NCI-H2196 (cell line): Measurements from ENCODE around the gene CASQ2.

Experiments used
- DNase-seq: peaks from one replicate; lab custom pipeline; 2025; ENCODE audit not compliant: unreplicated experiment; lab: John Stamatoyannopoulos, UW

Gene CASQ2

DNA sequence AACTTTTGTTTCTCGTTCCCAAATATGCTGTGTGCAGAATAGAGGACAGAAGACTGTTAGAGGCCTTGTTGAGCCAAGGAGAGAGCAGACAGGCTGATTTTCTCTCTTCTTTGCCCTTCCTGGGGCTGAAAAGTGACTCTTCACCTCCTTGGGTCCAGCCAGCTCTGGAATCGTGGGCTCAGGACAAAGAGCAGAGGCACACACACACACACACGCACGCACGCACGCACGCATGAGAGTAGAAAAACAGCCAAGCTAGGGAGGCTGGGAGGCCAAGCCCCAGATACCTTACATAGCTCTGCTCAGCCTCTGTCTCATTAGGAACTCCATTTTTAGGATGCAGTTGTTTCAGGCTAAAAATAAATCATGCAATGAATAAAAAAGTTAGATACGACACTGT lies at the start of gene CASQ2:
Gene CASQ2 (minus strand): TSS at position 166 of the 400 bp plus-strand sequence. CDS start 173 bp downstream, outside the sequence.
- DNase-seq = no peak

DNA sequence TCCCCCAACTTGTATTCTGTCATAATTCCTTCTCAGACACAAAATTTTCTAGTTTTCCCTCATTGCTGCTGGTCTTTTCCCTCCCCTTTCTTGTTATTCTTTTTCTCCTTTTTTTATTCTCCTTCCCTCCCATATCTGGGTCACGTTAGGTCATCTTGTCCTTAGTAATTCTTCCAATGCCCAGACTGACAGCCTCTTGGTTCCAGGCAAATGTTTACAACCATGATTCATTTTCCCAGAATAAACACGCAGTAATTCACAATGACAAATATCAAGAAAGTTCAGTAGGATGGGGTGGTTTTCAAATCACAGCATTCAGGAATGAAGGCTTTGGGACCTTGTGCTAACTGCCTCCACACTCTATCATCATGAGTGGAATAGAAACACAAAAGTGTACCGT lies 47.2 kb upstream of the CASQ2 start:
- DNase-seq = no peak

DNA sequence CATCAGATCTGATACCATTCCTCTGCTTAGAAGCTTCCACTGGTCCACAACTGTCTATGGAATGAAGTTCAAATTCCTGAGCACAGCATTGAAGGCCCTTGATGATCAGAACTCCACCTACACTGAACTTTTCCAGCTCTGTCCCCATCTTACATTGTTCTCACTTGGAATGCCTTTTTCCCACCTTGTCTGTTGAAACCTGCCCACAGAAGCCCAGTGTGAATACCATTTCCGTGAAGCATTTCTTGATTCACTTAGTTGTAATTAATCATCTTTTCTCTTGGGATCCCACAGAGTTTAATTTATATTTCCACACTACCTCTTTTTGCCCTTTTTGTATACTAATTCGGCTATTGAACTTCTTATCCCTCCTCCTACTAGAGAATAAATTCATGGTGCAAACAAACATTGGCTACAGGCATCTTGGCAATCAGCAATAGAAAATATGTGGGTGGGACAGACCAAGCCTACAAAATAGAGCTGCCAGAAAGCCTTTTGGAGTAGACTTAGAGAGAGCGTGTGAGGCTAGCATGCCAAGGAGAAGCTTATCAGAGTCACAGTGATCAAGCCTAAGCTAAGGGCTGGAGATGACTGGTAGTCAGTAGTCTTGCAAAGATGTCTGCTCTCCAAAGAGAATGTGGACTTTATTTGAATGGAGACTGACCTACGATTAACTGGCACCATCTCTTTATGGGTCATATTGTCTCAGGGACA lies 46.3 kb upstream of the CASQ2 start:
- DNase-seq = no peak

DNA sequence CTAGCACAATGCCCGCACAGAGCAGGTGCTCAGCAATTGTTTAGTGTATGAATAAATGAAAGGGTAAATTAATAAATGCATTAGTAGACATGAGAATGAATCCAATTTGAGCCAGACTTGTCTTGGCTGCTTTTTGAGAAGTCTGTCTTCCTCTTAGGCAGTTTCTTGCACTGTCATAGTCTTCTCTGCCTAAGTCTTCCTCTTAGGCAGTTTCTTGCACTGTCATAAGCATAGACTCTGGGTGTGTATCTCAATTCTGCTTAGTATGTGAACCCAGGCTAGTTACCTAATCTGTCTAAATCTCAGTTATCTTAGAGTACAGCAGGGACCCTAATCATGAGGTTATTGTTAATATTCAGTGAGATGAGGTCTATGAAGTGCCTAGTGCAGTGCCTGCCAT lies 45.2 kb upstream of the CASQ2 start:
- no peak for DNase-seq

DNA sequence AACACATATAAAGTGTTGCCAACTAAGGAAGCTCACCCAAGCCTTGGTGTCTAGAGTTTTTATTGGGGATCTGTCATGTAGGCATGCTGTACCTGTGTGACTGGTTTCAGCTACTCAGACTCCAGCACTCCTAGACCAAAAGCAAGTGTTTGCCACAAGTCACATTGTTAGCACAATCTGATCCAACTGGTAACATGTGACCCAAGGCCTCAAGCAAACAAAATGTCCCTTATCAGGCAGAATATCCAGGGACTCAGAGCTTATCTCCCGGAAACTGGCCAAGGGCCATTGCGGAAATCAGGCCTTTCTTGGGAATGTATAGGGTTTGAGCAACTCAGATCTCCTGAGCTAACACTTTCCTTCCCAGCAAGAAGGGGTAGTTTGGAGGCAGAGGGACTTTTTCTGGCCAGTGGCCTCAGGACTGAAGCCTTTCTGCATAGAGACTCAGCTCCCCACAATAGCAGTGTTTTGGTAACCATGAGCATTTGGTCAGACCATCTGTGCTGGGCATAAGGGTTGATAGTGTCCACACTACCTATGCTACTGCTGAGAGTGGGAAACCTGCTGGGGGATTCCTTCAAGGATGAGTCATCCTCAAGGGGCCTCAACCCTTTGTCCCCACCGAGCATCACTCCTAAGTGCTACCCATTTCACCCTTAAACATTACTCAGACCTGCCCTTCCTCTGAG lies 42.8 kb upstream of the CASQ2 start:
- DNase-seq = no peak

DNA sequence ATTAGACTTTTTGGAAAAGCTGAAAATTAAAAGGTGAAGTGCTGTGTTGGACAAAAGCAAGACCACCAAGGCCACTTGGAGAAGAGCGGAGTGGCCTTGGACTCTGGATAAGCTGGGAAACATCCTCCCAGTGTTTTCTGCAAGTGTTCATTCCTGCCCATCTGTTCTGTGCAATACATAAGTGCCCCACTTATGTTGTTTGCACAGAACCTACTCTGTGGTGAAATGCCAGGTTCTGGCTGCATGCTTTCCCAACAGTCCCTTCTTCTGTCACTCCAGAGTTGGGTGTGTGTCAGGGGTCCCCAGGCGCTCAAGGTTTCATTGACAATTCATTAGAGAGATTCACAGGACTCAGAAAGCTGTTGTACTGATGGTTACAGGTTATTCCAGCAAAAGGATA lies 42.1 kb upstream of the CASQ2 start:
- no peak for DNase-seq

DNA sequence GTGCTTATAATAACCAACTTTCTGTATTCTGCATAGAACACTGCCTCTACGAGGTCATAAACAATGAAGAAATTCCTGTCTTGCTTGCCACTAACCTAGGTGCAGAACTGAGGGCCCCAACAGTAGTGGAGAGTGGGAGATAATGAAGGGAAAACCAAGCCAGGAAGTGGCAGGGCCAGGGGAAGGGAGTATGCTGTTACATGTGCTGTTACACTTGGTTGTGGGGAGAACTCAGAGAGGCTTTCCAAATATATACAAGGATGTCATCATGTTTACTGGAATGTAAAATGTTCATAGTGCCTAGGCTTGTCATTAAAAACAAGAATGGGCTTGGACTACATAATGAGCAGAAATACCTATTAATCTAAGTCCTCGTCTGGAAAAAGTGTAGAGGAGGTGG lies 41.3 kb upstream of the CASQ2 start:
- DNase-seq = no peak

DNA sequence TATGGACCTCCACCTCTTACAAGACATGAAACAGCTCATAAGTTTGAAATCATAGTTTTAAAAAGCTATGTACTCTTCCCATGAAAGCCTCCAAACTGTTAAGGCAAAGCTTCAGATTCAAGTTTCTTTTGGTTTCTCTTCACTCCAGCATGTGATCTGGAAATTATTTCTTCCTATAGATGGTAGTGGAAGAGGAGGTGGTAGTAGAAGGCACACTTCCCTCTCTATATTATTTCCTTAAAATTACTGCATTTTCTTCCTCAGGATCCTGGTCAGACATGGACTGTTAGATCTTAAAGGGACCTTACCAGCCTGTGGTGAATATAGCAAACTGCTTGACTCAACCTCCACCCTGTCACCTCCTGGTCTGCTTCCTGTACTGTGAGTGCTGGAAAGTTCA lies 40.6 kb upstream of the CASQ2 start:
- DNase-seq = no peak

DNA sequence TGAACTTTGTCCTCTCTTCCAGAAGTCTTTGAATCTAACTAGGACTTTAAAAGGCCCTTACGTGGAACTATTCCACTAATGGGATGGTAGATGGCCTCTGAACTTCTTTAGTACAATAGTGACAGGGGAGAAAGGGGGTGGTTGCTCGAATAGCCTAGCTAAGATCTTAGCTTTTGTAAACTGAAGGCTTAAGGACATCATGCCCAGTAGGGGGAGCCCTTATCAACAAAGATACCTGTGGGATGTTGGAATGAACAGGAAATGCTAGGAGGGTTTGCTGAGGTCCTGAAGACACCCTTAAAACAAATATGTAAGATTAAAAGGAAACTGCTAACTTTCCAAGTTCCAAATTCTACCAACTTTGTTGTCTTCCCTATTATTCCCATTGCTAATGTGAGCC lies 39.2 kb upstream of the CASQ2 start:
- peak; percentile 62 for DNase-seq

DNA sequence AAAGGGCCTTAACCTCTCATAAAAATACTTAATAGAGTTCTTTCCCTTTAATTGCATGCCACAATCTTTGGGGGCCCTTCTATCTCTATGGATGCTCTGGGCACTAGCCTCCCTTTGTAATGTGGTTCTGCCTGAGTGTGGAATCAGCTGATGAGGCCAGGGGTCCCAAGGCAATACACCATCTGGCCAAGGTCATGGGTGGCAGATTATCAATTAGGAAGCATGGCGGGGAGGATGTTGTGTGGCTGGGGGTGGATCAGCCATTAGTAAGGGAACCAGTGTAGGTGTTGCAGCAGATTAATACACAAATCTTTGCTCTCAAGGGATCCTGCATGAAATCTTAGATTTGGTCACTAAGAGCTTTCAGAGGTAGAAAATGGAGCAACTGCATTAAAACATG lies 37.1 kb upstream of the CASQ2 start:
- DNase-seq = no peak

DNA sequence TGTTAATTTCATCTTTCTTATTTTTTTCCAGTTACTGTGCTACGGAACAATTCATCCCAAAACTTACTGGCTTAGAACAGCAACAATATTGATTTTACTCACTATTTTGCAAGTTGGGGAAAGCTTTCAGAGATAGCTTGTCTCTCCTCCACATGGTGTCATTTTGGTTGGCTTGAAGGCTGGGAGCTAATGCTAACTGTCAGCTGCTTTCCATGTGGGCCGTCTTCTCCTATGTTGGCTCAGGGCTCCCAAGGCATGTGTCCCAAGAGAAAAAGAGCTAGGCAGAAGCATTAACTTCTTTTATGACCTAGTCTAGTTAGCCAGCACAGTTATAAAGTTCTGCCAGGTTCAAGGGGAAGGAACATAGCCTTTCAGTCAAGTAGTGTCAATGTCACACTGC lies 33.9 kb upstream of the CASQ2 start:
- DNase-seq = no peak

DNA sequence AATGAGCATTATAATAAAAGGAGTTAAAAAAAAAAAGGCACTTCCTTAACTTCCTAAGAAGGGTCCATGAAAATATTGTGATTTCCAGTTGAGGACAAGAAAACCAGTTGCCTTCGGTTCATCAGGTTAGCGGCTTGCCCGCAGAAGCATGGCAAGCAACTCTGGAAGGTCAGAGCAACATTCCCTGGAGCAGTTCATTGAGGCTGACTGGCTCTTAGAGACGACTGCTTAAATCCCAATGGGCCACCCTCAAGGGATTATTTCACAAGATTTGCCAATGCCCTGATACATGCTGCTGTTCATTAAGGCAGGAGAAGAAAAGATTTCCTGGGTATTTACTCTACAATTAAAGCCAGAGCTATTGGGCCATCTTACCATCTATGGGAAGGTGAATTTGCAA lies 29.0 kb upstream of the CASQ2 start:
- DNase-seq = no peak

DNA sequence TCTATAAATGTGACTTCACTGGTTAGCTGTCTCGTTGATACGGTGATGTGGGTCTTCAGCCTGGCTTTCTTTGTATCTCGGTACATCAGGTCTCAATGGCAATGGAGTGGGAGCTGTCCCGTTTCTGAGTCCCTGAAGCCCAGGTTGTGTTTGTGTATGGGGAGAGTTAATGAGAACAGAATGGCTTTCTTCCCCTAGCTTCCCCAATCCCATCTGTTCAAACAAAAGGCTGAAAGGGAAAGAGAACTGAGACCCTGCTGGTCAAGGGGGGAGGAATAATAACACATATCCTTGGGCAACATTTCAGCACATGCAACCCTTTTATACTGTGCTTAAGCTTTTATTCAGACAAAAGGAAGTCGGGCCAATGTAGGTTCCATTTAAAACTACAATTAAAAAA lies 28.4 kb upstream of the CASQ2 start:
- DNase-seq = no peak

DNA sequence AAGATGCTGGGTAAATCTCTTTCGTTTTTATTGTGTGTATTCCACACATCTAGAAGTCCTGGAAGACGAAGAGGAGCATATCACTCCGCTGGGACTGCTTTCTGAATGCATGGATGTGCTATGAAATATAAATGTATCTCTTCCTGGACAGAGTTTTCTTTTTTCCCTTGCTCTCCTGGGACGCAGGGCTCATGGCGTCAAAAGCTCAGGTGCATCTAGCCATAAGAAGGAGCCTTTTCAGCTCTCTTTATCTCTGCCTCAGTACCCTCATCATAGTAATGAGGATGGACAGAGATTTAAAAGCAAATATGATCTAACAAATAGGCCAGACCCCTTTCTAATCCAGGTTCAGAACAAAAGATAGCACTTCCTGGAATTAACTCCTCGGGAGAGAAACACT lies 27.5 kb upstream of the CASQ2 start:
- DNase-seq = no peak

DNA sequence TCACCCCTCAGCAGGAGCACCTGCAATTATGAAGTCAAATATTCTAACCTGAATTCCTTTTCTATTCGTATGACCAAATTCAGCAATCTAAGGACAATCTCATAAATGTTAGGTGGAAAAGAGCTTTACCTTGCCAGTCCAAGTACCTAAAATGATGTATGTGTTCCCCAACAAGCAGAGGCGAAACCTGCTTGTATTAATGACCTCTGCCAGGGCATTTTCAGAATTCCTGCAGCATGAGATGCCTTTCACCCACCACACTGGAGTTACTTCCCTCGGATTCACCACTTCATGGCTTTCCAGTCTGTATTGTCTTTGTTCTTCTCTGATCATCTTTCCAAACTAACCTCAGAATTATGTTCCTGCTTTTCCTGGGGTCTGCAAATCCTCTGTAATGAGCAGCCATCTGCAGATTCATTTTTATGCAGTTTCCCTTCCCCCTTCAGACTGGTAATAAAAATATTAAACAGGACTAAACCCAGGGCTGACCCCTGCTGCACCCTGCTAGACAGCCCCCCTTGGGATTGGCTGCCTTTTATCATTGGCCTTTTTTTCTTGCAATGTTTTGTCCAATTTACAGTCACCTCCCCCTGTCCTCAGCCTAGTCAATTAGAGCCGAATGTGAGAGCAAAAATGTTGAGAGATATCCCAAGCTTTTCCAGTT lies 26.6 kb upstream of the CASQ2 start:
- no peak for DNase-seq

DNA sequence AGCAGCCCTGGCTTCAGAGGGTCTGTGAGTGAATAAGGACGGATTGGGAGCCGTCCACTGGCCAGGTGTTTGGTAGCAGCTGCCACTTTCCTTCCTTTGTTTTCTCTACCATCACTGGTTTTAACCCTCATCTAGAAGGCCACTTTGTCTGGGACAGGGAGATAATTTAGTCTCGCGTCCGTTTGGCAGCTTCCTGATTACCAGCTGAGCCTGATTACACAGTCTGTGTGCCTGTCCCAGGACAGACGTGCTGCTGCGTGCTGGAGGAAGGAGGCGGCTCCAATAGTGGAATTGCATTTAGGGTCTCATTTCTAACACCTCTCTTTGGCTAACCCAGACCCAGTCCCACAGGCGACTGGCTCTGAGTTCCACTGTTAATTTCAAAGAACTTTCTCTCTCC lies 24.6 kb upstream of the CASQ2 start:
- no peak for DNase-seq

DNA sequence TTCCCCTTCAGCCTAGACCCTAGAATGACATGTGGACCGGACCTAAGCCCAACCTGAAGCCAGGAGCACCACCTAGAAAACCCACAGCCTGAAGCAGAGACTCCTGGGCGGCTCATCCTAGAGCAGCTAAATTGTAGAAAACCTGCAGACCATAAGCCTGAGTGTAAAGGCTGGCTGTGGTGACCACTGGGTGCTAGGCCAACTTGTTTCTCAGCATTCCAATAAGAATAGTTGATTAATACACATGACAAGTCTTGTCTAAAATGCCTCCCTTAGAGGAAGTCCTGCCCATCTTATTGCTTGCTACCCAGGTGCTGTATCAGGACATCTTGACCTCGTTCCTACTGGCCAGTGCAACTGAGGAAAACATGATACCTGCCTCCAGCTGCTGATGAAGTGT lies 23.3 kb upstream of the CASQ2 start:
- DNase-seq = no peak

DNA sequence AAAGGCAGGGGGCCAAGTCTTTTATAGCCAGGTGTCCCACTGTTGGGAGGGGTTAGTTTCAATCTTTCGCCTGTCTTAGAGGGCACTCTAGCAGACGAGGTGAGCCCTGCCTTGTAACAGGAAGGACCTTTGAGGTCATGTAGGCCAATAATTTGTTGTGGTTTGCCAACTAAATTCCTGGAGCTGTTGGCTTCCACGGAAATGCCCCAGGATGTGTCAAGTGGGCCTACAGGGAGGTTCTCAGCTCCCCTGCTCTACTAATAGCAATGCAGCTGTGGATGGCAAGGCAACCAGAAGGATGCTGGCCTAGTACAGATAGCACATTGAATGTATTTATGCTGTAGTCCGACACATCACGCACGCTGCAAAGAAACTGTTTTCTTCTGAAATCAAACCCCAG lies 22.3 kb upstream of the CASQ2 start:
- DNase-seq = no peak

DNA sequence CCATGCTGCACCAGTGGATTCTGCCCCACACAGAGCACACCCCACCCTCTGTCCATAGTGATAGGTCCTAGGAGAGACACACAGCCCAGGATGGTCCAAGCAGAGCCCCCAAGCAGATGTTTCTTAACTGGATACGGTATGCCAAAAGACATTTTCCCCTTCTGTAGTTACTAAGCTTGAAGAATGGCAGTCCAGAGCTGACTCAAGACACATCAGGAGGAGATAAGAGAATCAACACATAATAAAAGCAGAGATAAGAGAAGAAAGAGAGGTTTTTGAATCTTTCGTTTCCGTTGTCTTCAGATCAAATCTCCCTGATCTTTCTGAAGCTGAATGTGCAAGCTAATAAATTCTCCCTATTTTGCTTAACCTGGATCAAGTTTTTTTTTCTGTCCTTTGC lies 21.8 kb upstream of the CASQ2 start:
- DNase-seq = no peak

DNA sequence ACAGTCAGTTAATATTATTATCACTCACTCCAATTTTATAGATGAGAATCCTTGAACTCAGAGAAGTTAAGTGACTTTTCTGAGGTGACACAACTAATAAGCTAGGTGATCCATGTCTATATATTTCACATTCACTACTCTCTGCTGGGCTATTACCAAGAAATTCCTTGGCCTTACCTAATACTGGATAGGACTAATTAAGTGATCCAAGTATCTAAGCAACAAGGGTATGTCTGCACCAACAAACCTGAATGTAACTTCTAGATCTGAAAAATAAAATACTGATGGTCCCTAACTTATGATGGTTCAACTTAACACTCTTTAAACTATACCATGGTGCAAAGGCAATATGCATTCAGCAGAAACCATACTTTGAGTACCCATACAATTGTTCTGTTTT lies 14.8 kb upstream of the CASQ2 start:
- no peak for DNase-seq

DNA sequence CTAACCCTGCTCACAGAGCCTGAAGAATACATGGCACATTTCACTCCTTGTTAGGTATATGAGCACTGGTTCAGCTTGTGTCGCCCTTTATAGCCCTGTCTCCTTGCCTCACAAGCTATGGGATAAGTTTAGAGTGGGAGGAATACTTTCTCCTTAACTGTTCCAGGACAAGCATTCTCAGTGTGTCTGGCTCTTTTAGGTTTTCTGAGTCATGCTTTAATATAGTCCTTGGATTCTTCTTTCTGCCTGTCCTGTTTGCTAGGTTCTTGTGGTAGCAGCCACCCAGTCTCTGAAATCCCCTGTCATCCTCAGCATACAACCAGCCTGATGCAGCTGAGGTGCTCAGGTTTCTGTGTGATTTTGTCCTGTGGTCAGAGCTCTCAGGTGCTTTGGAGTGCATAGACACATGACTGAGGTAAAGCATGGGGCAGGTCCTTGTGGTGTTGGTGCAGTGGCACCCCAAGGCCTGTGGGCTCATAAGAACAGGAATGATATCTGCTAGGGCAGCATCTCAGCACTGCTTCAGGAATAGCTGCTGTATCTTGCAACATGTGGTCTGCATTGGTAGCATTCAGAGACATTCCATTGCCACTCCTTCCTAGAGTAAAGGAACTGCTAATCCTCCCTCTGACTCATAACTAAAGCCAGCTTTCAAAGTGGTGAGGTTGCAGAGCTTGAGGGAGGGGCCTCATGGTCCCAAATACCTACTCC lies 14.2 kb upstream of the CASQ2 start:
- DNase-seq = no peak

DNA sequence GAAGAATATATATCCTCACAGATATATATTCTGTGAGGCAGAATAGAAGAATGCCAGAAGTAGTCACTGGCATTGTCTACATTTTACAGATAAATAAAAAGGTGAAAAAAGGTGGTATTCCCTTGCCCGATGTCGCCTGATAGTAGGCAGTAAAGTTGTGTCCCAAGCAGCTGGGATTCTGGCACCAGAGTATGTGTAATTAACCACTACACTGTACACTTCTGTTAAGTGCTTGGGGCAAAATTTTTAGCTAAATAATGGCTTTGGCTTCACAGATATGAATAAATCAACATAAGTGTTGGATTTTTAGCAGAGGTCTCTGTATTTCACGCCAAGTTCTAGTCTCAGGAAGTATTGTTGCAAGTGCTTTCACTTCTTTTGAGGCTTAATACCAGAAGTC lies 13.3 kb upstream of the CASQ2 start:
- no peak for DNase-seq
